HG02885 (cell line): ENCODE measurements around the gene TPR.

Source experiments
- ATAC-seq: cut with Tn5 transposase; IDR thresholded peaks from one replicate; pipeline ENCODE4 v1.9.1; 2021; ENCODE audit warnings: mild to moderate bottlenecking; ENCODE audit not compliant: unreplicated experiment, poor library complexity

The TPR gene

DNA sequence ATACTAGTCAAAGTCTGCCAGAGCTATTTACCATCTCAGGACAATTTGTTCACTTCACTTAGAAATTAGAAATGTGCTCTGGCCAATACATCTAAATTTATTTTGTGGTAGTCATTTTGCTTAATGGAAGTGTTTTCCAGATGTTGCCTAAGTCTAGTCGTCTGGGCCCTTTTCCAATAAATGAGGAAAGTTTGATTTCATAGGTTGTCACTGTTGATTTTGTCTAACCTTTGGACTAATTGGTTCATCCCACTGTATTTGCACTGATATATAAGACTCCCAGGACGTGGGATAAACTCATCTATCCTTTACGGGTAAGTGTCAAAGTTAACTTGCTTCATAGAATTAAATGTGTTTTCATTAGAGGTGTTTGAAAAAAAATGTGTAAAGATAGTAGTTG is 79.1 kb downstream of the TPR start, which contains the start of gene PRG4:
Gene PRG4, plus strand, starts transcription at position 300 of the 400 bp plus-strand sequence.
- no peak for ATAC-seq

DNA sequence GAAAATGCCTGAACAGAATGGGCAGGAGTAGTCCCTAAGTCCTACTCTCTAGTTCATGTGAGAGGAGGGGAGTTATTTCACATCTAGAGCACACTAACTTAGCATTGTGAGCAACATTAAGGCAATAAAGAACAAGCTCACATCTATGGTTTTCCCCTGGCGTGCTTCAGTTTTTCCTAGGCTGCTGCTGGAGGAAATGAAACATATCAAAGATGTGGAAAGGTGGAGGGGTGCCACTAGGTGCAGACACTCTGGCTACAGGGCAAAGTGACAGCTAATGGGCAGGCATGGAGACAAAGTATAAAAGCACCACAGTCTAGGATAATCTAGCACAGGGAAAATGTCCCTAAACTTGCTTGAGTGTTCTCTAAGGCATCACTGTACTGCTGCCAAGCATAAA is 82.2 kb downstream of the TPR start:
- no peak for ATAC-seq

DNA sequence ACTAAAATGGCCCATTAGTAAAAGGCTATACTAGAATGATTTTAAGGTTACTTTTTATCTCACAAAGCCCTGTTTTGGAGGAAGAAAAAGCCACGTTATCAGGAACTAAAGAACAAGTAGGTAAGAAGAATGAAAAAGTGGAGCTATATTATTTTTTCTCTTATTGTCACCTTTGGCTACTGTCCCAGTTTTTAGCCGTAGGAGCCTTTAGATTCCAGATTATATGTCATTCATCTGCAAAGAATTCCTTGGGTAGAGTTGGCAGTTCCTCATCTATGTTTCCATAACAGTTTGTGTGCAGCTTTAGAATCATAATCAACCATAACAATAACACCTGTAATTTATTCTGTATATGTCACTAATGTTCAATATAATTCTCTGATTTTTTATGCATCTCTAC is 83.8 kb downstream of the TPR start:
- no peak for ATAC-seq

DNA sequence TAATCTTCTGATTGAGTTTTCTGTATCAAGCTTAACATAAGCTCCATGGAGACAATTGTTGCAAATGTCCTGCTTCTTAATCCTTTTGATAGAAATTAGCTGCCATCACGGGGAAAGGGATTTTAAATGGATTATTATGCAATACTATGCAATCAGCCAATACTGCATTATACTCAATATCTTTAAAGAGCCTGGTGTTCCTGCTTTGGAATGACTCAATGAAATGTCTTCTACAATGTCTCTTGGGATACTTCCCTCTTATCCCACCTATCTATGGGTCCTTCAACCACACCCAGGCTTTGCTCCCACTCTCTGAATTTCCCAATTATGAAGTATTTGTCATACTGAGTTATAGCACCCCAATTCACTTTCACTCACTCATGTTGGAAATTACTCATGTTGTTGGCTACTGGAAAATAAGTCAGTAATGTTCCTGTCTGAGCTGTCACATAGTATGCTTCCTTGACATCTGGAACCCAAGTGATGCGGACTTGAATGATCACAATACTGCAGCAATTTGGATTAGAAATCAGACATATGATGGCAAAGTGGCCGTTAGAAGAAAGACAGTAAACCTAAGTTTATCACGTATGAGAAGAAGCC is 85.0 kb downstream of the TPR start:
- ATAC-seq = no peak

DNA sequence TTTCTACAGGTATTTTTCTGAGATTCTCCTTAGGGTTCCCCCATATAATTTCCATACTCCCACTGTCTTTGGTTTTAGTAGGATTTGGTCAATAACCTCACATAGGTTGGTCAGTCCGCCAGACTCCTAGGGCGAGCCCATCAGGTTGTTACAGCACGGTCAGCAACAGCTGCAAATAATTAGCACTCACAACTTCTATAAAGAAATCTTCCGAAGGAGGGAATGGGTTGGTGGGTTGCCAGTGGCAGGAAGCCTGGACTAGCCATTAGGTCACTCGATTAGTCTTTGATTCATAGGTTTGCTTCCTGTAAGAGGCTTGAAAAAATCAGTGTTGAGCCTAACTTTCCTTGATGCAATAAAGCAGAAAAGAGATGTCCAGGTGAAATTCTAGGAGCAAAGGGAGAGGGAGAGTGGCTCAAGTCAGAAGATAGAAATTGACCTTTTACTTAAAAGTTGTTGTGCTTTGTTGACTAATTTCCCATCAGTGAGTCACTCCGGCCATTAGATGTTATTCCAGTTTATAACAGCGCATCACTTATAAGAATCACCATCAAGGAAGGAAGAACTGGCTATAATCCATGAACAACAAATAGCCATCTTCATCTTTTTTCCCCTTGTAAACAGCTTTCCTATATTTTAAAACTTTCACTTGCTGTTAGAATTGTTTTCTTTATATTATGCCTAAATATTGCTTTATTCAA is 88.3 kb downstream of the TPR start:
- ATAC-seq = no peak

DNA sequence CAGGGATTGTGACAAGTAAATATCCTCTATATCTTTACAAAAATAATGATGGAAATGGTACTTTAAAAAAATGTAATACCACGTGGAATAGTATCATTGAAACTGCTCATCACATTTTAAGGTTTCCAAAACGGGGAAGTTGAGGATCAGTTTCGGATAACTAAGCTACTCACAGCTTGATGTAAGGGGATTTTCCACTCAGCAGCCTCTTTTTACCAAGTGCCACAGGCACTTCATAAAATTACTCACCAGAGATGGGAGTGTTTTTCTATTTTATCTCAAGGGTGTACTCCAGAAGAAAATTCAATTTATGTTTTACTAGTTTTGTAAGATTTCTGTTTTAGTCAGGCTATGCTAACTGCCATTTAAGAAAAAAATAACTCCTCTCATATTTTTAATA is 91.7 kb downstream of the TPR start:
- ATAC-seq = peak; percentile 78

DNA sequence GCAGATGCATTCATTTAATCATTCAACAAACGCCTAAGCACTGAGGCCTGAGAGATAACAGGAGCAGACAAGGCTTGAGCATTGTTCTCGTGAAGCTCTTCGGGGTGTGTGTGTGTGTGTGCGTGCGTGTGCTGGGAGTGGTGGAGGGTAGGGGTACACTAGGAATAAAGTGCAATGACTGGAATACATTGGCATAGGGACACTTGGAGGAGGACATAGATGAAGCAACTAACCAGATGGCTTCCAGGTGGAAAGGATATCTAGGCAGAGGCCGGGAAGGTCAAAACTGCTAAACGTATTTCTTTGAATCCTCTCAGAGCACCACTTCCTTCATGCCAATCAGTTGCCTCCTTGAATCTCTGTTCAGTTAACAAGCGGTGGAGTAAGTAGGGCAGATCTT is 92.6 kb downstream of the TPR start:
- no peak for ATAC-seq

DNA sequence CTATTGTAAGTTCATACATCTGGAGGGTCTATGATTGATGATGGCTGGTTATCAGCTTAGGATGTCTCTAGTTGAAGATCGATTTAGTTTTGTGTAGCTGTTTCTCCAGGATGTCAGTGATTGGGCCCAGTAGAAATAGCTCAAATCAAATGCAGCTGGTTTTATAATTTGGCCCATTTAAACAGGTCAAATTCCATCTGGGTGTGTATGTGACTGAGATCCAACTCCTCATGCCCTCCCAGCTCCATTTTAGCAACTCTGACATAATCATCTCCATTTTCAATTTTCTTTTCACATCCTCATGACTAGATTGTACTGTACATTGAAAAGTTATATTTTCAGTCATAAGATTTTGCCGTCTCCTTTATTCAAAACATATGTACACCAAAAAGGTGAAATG is 99.2 kb downstream of the TPR start:
- no peak for ATAC-seq

DNA sequence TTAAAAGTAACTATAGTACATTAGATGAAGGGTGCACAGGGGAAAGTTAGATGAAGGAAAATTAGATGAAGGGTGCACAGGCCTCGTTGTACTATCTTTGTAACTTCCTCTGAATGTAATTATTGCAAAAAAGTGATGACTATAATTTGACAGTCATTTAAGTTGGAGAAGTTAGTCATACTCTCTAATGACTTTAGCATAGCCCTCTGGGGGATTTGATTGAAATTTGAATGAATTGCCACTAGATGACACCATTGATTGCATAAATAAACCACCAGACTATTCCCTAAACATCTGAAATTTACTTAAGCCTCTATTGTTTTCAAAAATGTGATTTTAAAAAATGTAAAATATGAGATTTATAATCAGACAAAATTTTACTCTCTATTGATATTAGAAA is 102.6 kb downstream of the TPR start:
- ATAC-seq = no peak

DNA sequence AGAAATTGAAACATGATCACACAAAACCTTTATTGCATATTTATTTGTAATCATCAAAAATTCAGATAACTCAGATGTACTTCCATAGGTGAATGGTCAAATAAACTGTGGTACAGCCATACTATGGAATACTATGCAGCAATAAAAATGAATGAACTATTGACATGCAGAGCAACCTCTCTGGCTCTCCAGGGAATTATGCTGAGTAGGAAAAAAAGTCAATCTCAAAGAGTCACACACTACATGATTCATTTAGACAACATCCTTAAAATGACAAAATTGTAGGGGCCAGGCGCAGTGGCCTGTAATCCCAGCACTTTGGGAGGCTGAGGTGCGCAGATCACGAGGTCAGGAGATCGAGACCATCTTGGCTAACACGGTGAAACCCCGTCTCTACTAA is 104.0 kb downstream of the TPR start:
- ATAC-seq = no peak
